GM12878 (cell line): Measurements from ENCODE around the gene S100A16. TPM values are rescaled to one million over a fixed set of nuclear protein-coding genes. Genes with fewer than 3 reads are reported as not detected.
A peak's percentile ranks its signal among the peaks of the same experiment; 100 is the strongest.

Experiments
- ATAC-seq: fragments of 200-7000 bp; cut with Tn5 transposase; 3 replicates; pipeline ENCODE4 v1.9.1; 2020; ENCODE audit warnings: mild to moderate bottlenecking, moderate library complexity
- BruUV-seq: library from RNA; stranded (reverse); fragments of 400-500 nt; replicated peaks from 2 replicates; lab custom pipeline; 2021; lab: Mats Ljungman, UMichigan
- CTCF ChIA-PET: fragments of 300-600 bp; sonication (Branson Sonifier 250); formaldehyde crosslinking; extraction: SDS; loops from one replicate; lab custom pipeline; 2021; ENCODE audit warnings: inconsistent platforms; lab: Yijun Ruan, JAX
- POLR2A ChIA-PET: fragments of 350-600 bp; formaldehyde crosslinking; extraction: SDS; loops from one replicate; lab custom pipeline; 2021; ENCODE audit warnings: inconsistent platforms; lab: Charles Lee
- RAD21 ChIA-PET: fragments of 300-600 bp; sonication (Branson Sonifier 250); formaldehyde crosslinking; loops from one replicate; lab custom pipeline; 2023; ENCODE audit warnings: antibody characterized with exemption; ENCODE audit not compliant: unreplicated experiment; lab: Charles Lee
- SMC1A ChIA-PET: fragments of 300-600 bp; sonication (Branson Sonifier 250); formaldehyde crosslinking; loops from one replicate; lab custom pipeline; 2023; ENCODE audit not compliant: unreplicated experiment, uncharacterized antibody; lab: Charles Lee
- DNase-seq: peaks from one replicate; pipeline ENCODE4 v3.0.0-alpha.2; 2011; ENCODE audit warnings: low read depth, low spot score
- FAIRE-seq: peaks from 3 replicates; lab custom pipeline; 2011; peaks lifted over from hg19 to GRCh38; lab: Jason Lieb, UNC
- H2AFZ ChIP-seq: 2 replicates; pipeline ENCODE4 v1.6.0; 2011; ENCODE audit warnings: low read depth, low read length, control low read depth; ENCODE audit not compliant: control insufficient read depth
- H3K27ac ChIP-seq: 2 replicates; pipeline ENCODE4 v1.5.1; 2011; ENCODE audit warnings: control low read depth; ENCODE audit not compliant: control insufficient read depth, insufficient read depth
- H3K27me3 ChIP-seq, 2 experiments: replicated peaks in 1 of 2; 2 replicates each; pipeline versions ENCODE4 v1.6.0 to v1.6.1; 2011; ENCODE audit warnings: low read length in 1 of 2; ENCODE audit not compliant: control insufficient read depth in 2 of 2, insufficient read depth in 2 of 2
- H3K36me3 ChIP-seq, 2 experiments: 2 replicates each; pipeline ENCODE4 v1.5.1; 2011; ENCODE audit warnings: low read length in 1 of 2; ENCODE audit not compliant: control insufficient read depth in 2 of 2, insufficient read depth in 2 of 2
- H3K4me1 ChIP-seq: 2 replicates; pipeline ENCODE4 v1.6.1; 2011; ENCODE audit warnings: mild to moderate bottlenecking, low read length, moderate library complexity, mixed read lengths; ENCODE audit not compliant: control insufficient read depth, insufficient read depth
- H3K4me2 ChIP-seq: 2 replicates; pipeline ENCODE4 v1.6.0; 2011; ENCODE audit warnings: control low read depth; ENCODE audit not compliant: control insufficient read depth, insufficient read depth
- H3K4me3 ChIP-seq: fragments of 200-600 bp; sonication (generic); 2 replicates; pipeline ENCODE4 v1.5.1; 2016
- H3K79me2 ChIP-seq: 2 replicates; pipeline ENCODE4 v1.6.0; 2011; ENCODE audit warnings: low read length; ENCODE audit not compliant: control insufficient read depth, insufficient read depth
- H3K9ac ChIP-seq: 2 replicates; pipeline ENCODE4 v1.8.0; 2011; ENCODE audit warnings: low read length, control low read depth, mixed read lengths; ENCODE audit not compliant: control insufficient read depth, insufficient read depth
- H3K9me3 ChIP-seq: replicated peaks from 3 replicates; pipeline ENCODE4 v1.5.1; 2011; ENCODE audit warnings: mild to moderate bottlenecking, low read length; ENCODE audit not compliant: control insufficient read depth, insufficient read depth
- H4K20me1 ChIP-seq: 2 replicates; pipeline ENCODE4 v1.6.0; 2011; ENCODE audit not compliant: control insufficient read depth, insufficient read depth
- BMI1 ChIP-seq: fragments of 450-650 bp; IDR thresholded peaks from 2 replicates; pipeline ENCODE4 v1.6.1; 2016; ENCODE audit warnings: mild to moderate bottlenecking, moderate library complexity, borderline replicate concordance
- CBFB ChIP-seq: IDR thresholded peaks from 2 replicates; pipeline ENCODE4 v1.6.1; 2016; ENCODE audit warnings: antibody characterized with exemption, low read depth
- CBX3 ChIP-seq: fragments of 200-600 bp; sonication (generic); IDR thresholded peaks from 2 replicates; pipeline ENCODE4 v1.6.1; 2016; ENCODE audit warnings: low read depth, borderline replicate concordance
- CHD1 ChIP-seq: IDR thresholded peaks from 2 replicates; pipeline ENCODE4 v1.6.1; 2012; ENCODE audit warnings: low read depth, low read length, improper control_type of control experiment
- CUX1 ChIP-seq: IDR thresholded peaks from 2 replicates; pipeline ENCODE4 v1.6.1; 2012; ENCODE audit warnings: improper control_type of control experiment, low read depth, low read length; ENCODE audit not compliant: insufficient replicate concordance
- FOS ChIP-seq: IDR thresholded peaks from 3 replicates; pipeline ENCODE4 v1.6.1; 2011; ENCODE audit warnings: borderline replicate concordance; ENCODE audit not compliant: insufficient read length; ENCODE audit errors: extremely low read depth
- HDGF ChIP-seq: fragments of 450-650 bp; IDR thresholded peaks from 2 replicates; pipeline ENCODE4 v1.6.1; 2016; ENCODE audit warnings: antibody characterized with exemption
- JUND ChIP-seq: IDR thresholded peaks from 2 replicates; pipeline ENCODE4 v1.6.1; 2012; ENCODE audit warnings: low read depth, mild to moderate bottlenecking, low read length, improper control_type of control experiment, moderate library complexity
- MEF2A ChIP-seq: IDR thresholded peaks from 2 replicates; pipeline ENCODE4 v1.6.1; 2011; ENCODE audit warnings: low read depth, mild to moderate bottlenecking, low read length, moderate library complexity; ENCODE audit not compliant: insufficient read depth
- NBN ChIP-seq: fragments of 450-650 bp; IDR thresholded peaks from 2 replicates; pipeline ENCODE4 v1.6.1; 2016
- NFIC ChIP-seq: IDR thresholded peaks from 2 replicates; pipeline ENCODE4 v1.6.1; 2012; ENCODE audit warnings: low read depth, mild to moderate bottlenecking, inconsistent platforms, low read length, moderate library complexity
- NKRF ChIP-seq: fragments of 450-650 bp; conservative IDR thresholded peaks from 2 replicates; pipeline ENCODE4 v1.6.1; 2017; ENCODE audit warnings: mild to moderate bottlenecking, moderate library complexity
- POLR2A ChIP-seq: IDR thresholded peaks from 2 replicates; pipeline ENCODE4 v1.6.1; 2011; ENCODE audit warnings: low read depth, mild to moderate bottlenecking, low read length
- ZNF24 ChIP-seq: fragments of 450-650 bp; IDR thresholded peaks from 2 replicates; pipeline ENCODE4 v1.6.1; 2017; ENCODE audit warnings: antibody characterized with exemption, mild to moderate bottlenecking
- WGBS: methylation state at CpG from one replicate; pipeline ENCODE4 v1.1.6; 2016; ENCODE audit warnings: low lambda C conversion rate; ENCODE audit not compliant: insufficient replicate concordance, insufficient coverage; ENCODE audit errors: missing lambda C conversion rate; 5-methylcytosine and 5-hydroxymethylcytosine counted together
- in situ Hi-C: fragments of 300-500 bp; cut with MboI; formaldehyde crosslinking; loops from 9 replicates; pipeline ENCODE4 v1.14.3; 2018; ENCODE audit warnings: mixed read lengths
- intact Hi-C: fragments of 100-400 bp; cut with micrococcal nuclease; formaldehyde crosslinking; loops from one replicate; pipeline ENCODE4 v1.14.2; 2022; ENCODE audit not compliant: unreplicated experiment
- polyA plus RNA-seq, 11 experiments: library from polyadenylated mRNA; depleted of rRNA in 4 of 11; unstranded in 6 of 11; stranded (reverse) in 5 of 11; fragments of >200 nt; fragmentation: Nextera tagmentation in 4 of 11; fragmentation: Illumina TruSeq in 1 of 11; extraction: Ambion mirVana in 4 of 11; extraction: Trizol in 1 of 11; gene quantifications; 1 replicate in 1 of 11; 2 replicates in 10 of 11; pipeline versions ENCODE4 v1.2.1 to v1.2.3, GENCODE V29; 2011 to 2016; ENCODE audit warnings: inconsistent platforms in 2 of 11, missing spikeins in 2 of 11, low read depth in 1 of 11
- total RNA-seq, 4 experiments: library from RNA; depleted of rRNA in 3 of 4; stranded (reverse); fragments of >200 nt in 3 of 4; fragmentation: Illumina TruSeq in 1 of 4; extraction: Trizol in 1 of 4; gene quantifications; 2 replicates each; pipeline versions ENCODE4 v1.2.1 to v1.2.3, GENCODE V29; 2013 to 2021

Gene S100A16
- total and polyA plus RNA-seq, 10 of the 15 experiments (the other 5 are each of a cell fraction or from before 2014, with no cell fraction given) = 0.14 to 0.51 (median 0.25) TPM; not detected in 6

GRCh38 chr1:153598309-153599172, 14.4 kb downstream of the S100A16 start:
- peak overlapping the region; percentile 75 for H3K4me2 ChIP-seq
- ATAC-seq = peak; percentile 99
- TF ChIP-seq MEF2A (peak; percentile 58; the same call in 1 of the 2 replicates), ZNF24 (no peak), CBFB (no peak), HDGF (no peak), BMI1 (no peak; the same call in 1 of the 2 replicates), CHD1 (peak; percentile 83; the same call in 1 of the 2 replicates), POLR2A (peak; percentile 76), FOS (no peak), CBX3 (no peak), NBN (peak; percentile 76; the same call in 1 of the 2 replicates), NFIC (peak; percentile 54; the same call in 1 of the 2 replicates), CUX1 (no peak), NKRF (no peak), JUND (0 out of 2 replicates have a peak, but pooled peaks have one; percentile 38)

More at GRCh38 chr1:153598309-153599172, 14.4 kb downstream of the S100A16 start:
- SMC1A ChIA-PET = interaction anchor here (0.6 to 3.5 kb wide), 12 partner anchors 13 to 152 kb away, joined by 3 to 12 read pairs (median 4); partner anchors contain the start of genes CHTOP, S100A1, S100A13 and S100A14
- WGBS = 22% methylated on average over 7 of the region's 7 CpGs
- DNase-seq (peak; percentile 88), FAIRE-seq (peak; percentile 99)
- Histone ChIP-seq H3K36me3 (no peaks in the 10 kb centered on the region), H3K4me3 (no peak overlapping the region), H4K20me1 (no peaks in the 10 kb centered on the region), H3K4me1 (peaks cover 22% of the 10 kb centered on the region), H3K27ac (peak overlapping the region; percentile 97), H3K27me3 (no peaks in the 10 kb centered on the region), H3K9ac (peak overlapping the region; percentile 76), H3K9me3 (no peaks in the 10 kb centered on the region), H2AFZ (peak overlapping the region; percentile 87), H3K79me2 (no peaks in the 10 kb centered on the region)
- in situ Hi-C loops (no loop called here), intact Hi-C loops (no loop called here)
- TSS peak; percentile 68 for BruUV-seq
- CTCF ChIA-PET = interaction anchor here (0.6 to 2.8 kb wide), 13 partner anchors 14 to 92 kb away, joined by 3 to 9 read pairs (median 4); partner anchors contain the start of genes S100A13, S100A14 and S100A16
- RAD21 ChIA-PET = interaction anchor here (0.9 to 2.4 kb wide), 8 partner anchors 9 to 246 kb away, joined by 3 to 14 read pairs (median 5); partner anchors contain the start of genes CHTOP, S100A13, S100A14 and S100A2
- POLR2A ChIA-PET = interaction anchor here (0.8 to 2.6 kb wide), 7 partner anchors 26 to 369 kb away, joined by 3 to 15 read pairs (median 3); partner anchors contain the start of genes CHTOP, CREB3L4 and S100A13
